Activated naive CD4-positive, alpha-beta T cell treated with anti-CD3 and anti-CD28 coated beads, Interleukin-2, amount 50 U/mL, for 24 hours (primary cell): ENCODE data around the gene ZNF423.

Experiments
- H3K27ac Mint-ChIP-seq: one replicate; pipeline ENCODE4 v1.8.0; 2021; ENCODE audit warnings: mild to moderate bottlenecking, mixed read lengths
- H3K27me3 Mint-ChIP-seq: one replicate; pipeline ENCODE4 v1.8.0; 2021; ENCODE audit warnings: mixed read lengths
- H3K36me3 Mint-ChIP-seq: one replicate; pipeline ENCODE4 v1.8.0; 2021; ENCODE audit warnings: mixed read lengths
- H3K4me1 Mint-ChIP-seq: one replicate; pipeline ENCODE4 v1.8.0; 2021; ENCODE audit warnings: mixed read lengths
- H3K4me3 Mint-ChIP-seq: one replicate; pipeline ENCODE4 v1.8.0; 2021; ENCODE audit warnings: mild to moderate bottlenecking, mixed read lengths
- H3K9me3 Mint-ChIP-seq: one replicate; pipeline ENCODE4 v1.8.0; 2021; ENCODE audit warnings: mixed read lengths

The ZNF423 gene

DNA sequence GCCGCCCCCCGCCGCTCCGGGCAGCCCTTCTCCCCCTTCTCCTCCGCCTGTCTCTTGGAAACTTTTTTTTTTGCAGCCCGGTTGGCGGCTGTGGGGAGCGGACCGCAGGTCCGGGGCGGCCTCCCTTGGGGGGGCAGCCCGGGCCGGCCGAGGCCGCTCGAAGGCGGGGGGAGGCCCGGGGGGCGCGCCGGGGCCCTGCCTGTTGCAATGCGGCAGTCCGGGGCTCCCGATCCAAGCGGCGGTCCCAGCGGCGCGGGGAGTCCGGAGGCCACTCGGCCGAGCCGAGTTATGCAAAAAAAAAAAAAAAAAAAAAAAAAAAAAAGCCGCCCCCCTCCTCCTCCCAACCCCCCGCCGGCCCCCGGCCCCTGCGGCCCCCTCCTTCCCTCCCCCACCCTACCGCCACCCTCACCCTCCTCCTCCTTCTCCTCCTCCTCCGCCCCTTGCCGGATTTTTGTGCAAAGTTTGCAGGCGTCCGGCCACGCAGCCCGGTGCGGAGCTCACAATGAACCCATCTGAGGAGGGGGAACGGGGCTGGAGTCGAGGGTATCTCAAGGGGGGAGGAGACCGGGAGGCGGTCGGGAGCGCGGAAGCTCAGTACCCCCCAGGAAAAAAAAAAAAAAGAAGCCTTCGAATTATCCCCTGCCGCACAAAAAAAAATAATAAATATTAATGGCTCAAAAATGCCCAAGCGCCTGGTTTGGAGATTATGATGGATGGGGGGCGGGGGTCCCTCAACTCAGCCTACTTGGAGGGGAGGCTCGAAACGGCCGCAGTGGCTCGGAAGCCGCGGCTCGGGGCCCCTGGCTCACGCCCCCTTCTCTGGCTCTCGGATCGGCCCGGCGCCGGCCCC is at the start of gene ZNF423:
ZNF423 (minus strand) TSS at position 291 of the 850 bp plus-strand sequence. CDS start 338 bp downstream, outside the sequence.
- H3K36me3 Mint-ChIP-seq: no peaks in the 10 kb centered on the region
- H3K27me3 Mint-ChIP-seq: peaks cover 33% of the 10 kb centered on the region
- H3K27ac Mint-ChIP-seq: no peak within 1 kb of the TSS
- H3K9me3 Mint-ChIP-seq: no peaks in the 10 kb centered on the region
- peaks cover 12% of the 10 kb centered on the region for H3K4me1 Mint-ChIP-seq
- peak within 1 kb of the TSS; percentile 70 for H3K4me3 Mint-ChIP-seq

DNA sequence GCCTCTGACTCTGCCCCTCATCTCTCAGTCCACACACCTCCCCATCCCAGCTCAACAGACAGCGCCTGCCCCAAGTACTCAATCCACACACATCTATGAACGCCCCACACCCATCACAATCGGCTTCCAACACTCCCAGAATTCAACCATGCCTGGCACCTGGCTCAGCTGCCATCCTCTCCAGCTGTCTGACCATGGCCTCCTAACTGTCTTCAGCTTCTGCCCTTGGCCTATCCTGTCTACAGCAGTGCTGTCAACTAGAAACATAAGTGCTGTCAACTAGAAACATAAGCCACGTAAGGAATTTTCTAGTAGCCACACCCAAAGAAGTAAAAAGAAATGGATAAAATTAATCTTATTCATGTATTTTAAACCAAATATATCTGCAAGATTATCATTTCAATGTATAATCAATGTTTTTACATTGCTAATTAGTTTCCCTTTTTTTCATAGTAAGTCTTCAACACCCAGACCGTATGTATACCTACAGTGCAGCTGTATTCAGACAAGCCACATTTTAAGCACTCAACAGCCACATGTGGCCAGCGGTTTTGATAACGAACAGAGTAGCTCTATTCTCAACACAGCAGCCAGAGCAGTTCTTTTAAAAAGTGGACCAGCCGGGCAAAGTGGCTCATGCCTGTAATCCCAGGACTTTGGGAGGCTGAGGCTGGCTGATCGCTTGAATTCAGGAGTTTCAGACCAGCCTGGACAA is 48.6 kb upstream of the ZNF423 start:
- H3K4me1 Mint-ChIP-seq: no peaks in the 10 kb centered on the region
- H3K9me3 Mint-ChIP-seq: no peaks in the 10 kb centered on the region
- H3K4me3 Mint-ChIP-seq: no peak overlapping the region
- no peaks in the 10 kb centered on the region for H3K36me3 Mint-ChIP-seq
- H3K27me3 Mint-ChIP-seq: no peaks in the 10 kb centered on the region
- H3K27ac Mint-ChIP-seq: no peak overlapping the region

DNA sequence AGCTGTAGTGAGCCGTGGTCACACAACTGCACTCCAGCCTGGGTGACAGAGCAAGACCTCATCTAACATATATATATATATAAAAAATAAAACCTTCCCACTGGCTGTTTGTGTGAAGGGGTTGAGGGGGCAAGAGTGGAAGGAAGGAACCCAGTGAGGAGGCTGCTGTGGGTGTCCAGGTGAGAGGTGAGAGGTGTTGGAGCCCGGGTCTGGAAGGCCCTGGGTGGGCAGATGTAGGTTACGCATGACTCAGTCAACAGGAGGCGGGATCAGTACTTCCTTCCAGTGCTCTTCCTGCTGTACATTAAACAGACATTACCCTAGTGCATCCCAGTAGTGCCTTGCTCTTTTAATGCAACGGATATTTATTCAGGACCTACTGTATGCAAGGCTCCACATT is 47.0 kb upstream of the ZNF423 start:
- Mint-ChIP-seq H3K27ac (no peak overlapping the region), H3K4me3 (no peak overlapping the region), H3K4me1 (no peaks in the 10 kb centered on the region), H3K27me3 (no peaks in the 10 kb centered on the region), H3K36me3 (no peaks in the 10 kb centered on the region), H3K9me3 (no peaks in the 10 kb centered on the region)

DNA sequence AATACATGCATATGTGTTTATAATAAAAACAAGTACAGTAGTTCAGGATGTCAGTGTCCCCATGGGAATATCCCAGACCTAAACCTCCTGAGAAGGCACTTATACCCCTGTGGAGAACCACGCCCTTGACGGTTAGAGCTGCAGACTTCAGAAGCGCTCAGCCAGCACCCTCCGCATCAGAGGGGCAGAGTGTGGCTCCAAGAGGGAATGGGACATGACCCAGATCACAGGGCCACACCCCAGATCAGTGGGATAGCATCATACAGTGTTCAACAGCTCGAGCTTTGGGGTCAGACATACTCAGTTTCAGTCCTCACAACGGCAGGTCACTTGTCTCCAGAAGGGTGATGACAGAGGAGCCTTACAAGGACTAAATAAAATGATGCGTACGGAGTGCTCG is 45.8 kb upstream of the ZNF423 start:
- H3K27me3 Mint-ChIP-seq: peaks cover 4% of the 10 kb centered on the region
- no peaks in the 10 kb centered on the region for H3K9me3 Mint-ChIP-seq
- no peaks in the 10 kb centered on the region for H3K4me1 Mint-ChIP-seq
- no peak overlapping the region for H3K4me3 Mint-ChIP-seq
- no peaks in the 10 kb centered on the region for H3K36me3 Mint-ChIP-seq
- H3K27ac Mint-ChIP-seq: no peak overlapping the region

DNA sequence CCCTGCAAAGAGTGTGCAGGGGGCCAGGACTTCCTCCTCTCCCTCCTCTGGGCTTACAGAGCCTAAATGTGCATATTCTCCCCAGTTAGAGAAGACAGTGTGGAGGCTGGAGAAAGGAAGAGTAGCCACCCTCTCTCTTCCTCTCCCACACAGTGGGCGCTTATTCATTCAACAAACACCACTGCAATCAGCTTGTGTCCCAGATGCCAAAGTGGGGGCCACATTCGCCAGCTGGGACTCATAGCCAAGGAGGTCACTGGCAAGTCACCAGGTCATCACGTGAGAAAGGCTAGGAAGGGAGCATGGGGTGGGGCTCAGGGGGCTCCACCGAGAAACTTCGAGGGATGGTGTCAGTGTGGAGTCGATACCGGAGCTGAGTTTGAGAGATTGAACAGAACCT is 45.0 kb upstream of the ZNF423 start:
- Mint-ChIP-seq H3K36me3 (no peaks in the 10 kb centered on the region), H3K27me3 (peaks cover 4% of the 10 kb centered on the region), H3K4me3 (no peak overlapping the region), H3K27ac (no peak overlapping the region), H3K9me3 (no peaks in the 10 kb centered on the region), H3K4me1 (no peaks in the 10 kb centered on the region)

DNA sequence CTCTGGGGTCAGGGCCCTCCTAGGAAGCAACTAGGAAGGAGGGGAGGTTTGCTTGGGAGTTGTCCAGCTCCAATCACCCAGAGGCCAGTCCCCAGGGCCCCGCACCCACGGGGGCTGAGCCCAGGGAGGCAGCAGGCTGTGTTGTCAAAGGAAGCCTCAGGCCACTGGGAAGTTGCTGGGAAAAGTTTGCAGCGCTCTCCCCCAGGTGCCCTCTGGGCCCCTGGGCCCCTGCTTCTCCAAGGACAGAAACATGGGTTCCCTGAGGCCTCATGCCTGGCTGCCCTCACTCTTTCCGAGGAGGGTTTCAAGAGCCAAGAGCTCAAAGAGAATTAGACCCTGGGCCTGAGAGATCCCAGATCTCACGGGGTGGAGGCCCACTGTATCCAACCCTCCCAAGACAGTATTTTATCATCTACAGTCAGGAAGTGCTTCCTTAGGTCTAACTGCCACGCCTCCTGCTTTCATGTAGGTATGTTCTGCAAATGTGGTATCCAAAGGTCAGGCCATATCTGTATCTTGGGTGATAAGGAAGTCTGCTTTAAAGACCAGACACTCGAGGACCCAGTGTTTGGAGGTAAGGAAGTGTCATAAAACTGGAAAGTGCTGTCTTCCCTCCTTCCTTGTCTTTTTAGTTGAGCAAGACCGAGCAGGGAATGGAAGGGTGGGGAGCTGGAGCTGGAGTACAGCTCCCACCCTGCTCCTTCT is 44.2 kb upstream of the ZNF423 start:
- H3K27me3 Mint-ChIP-seq: peaks cover 5% of the 10 kb centered on the region
- no peaks in the 10 kb centered on the region for H3K4me1 Mint-ChIP-seq
- no peaks in the 10 kb centered on the region for H3K36me3 Mint-ChIP-seq
- no peak overlapping the region for H3K27ac Mint-ChIP-seq
- H3K4me3 Mint-ChIP-seq: no peak overlapping the region
- H3K9me3 Mint-ChIP-seq: no peaks in the 10 kb centered on the region

DNA sequence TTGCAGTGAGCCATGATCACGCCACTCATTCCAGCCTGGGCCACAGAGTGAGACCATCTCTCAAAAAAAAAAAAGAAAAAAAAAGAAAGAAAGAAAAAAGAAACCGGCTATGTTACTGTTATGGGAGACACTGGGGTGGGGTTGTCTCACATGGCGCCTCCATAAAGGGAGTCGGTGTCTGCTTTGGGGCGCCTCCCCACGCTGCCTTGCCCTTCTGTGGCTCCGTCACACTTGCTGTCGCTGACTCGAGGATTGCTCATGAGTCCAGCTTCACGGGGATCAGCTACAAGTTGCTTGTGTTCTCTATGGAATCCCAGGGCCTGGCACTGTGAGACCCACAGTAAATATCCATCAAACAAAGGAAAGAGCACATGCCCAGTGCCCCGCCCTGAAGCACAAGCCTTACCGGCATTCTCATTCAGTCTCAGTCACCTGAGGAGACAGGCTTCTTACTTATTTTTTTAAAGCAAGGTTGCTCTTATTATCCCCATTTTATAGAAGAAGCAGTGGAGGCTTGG is 40.6 kb upstream of the ZNF423 start:
- H3K27ac Mint-ChIP-seq: no peak overlapping the region
- no peaks in the 10 kb centered on the region for H3K9me3 Mint-ChIP-seq

DNA sequence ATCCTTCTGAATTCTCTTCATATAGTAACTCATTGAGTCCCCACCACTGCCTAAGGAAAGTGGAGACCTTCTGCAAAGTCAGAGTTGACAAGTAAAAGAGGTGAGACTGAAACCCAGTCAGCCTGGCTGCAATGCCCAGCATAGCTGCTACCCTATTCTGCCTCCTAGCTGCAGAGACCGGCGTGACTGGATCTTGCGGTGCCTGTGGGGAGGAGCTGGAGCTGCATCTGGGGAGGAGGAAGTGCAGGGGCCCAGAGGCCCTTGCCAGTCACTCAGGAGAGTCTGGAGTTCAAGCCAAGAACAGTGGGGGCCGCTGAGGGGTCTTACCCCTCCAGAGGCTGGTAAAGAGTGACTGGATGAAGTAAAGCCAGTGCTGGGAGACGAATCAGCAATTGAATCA is 35.0 kb upstream of the ZNF423 start:
- Mint-ChIP-seq H3K9me3 (no peaks in the 10 kb centered on the region), H3K36me3 (no peaks in the 10 kb centered on the region), H3K4me3 (no peak overlapping the region), H3K27me3 (peaks cover 13% of the 10 kb centered on the region), H3K4me1 (no peaks in the 10 kb centered on the region), H3K27ac (no peak overlapping the region)

More for the DNA sequence above, 40.6 kb upstream of the ZNF423 start:
- Mint-ChIP-seq H3K36me3 (no peaks in the 10 kb centered on the region), H3K4me3 (no peak overlapping the region), H3K4me1 (no peaks in the 10 kb centered on the region), H3K27me3 (peaks cover 9% of the 10 kb centered on the region)

DNA sequence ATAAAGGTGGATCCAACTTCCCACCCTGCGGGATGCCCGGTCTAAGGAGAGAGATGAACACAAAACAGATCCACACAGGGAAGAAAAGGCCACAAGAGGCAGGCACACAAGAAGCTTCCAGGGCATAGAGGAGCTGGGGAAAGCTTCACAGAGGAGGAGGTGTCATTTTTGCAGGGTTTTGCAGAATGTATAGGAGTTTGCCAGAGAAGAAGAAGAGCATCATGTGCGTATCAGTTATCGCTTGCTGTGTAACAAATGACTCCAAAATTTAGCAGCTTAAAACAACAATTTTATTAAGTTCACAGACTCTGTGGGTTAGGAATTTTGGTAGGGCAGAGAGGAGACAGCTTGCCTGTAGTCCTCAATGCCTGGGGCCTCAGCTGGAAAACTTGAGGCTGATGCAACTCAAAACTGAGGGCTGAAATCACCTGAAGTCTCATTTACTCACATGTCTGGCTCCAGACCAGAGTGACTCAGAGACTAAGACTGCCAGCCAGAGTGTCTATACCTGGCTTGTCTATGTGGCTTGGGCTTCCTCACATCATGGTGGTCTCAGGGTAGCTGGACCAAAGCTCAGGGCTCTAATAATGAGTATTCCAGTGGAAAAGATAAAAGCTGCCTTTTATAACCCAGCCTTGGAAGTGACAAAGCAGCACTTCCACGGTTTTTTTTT is 33.9 kb upstream of the ZNF423 start:
- Mint-ChIP-seq H3K9me3 (no peaks in the 10 kb centered on the region), H3K36me3 (no peaks in the 10 kb centered on the region), H3K27ac (no peak overlapping the region), H3K4me1 (no peaks in the 10 kb centered on the region), H3K27me3 (peaks cover 12% of the 10 kb centered on the region), H3K4me3 (no peak overlapping the region)

DNA sequence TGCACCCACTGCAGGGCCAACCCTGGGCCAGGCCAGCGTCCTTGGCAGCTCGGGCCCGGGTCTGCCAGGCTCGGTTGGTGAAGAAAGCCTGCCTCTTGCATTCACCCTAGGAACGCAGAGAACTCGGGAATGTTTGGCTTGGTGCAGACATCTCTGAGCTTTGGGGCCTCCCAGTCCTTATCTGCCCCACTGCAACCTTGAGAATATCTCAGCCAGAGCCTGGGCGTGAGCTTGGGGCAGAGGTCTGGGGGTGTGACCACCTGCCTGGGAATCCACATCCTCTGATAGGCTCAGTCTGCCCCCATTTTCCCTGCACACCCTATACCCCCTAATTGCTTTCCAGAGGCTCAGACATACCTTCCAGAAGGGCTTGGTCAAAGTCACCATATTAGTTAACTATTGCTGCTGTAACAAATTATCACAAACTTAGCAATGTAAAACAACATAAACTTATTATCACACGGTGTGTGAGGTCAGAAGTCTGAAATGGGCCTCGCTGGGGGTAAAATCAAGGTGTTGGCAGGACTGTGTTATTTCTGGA is 30.7 kb upstream of the ZNF423 start:
- Mint-ChIP-seq H3K36me3 (no peaks in the 10 kb centered on the region), H3K4me1 (no peaks in the 10 kb centered on the region), H3K4me3 (no peak overlapping the region), H3K9me3 (no peaks in the 10 kb centered on the region), H3K27me3 (peaks cover 9% of the 10 kb centered on the region), H3K27ac (no peak overlapping the region)

DNA sequence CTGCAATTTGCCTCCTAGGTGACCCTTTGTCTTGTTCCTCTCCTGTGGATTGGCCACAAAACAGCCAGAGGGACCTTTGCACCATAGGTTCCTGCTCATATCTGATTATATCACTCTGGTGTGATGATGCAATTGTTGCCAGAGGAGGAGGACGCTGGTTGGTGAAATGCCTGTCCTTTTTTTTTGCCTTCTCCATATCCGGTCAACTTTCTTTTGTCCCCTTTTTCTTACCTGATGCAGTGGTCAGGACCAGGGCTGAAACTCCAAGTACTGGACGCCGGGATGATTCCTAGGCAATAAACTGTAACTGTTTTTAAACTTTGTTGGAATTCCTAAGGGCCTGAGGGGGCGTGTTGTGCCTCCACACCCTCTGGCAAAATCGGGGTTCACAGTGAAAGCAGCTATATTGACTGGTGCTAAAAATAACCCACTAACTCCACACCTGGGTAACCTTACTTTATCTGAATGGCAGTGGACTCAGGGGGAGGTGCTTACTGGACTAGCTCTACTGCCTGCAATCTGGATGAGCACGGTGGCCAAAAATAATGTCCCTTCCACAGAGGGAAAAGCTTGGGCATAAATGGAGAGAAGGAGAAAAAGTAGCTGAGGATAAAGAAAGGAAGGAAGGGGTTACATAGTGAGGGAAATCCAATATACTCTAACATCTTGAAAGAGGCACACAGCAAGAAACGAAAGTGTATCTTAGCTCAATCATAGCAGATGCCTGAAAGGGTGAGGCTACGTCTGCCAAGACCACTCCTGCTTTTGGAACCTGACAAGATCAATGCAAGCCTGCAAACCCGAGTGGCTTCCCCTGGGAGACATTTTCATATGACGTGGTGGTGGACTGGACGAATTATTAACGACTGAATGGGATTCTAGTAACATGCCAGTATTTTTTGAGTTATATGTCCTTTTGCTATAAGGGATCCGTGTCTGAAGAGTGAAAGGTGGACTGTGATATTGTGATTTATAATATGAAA is 28.4 kb upstream of the ZNF423 start:
- Mint-ChIP-seq H3K27ac (no peak overlapping the region), H3K4me3 (no peak overlapping the region), H3K27me3 (peaks cover 16% of the 10 kb centered on the region), H3K4me1 (no peaks in the 10 kb centered on the region), H3K9me3 (no peaks in the 10 kb centered on the region), H3K36me3 (no peaks in the 10 kb centered on the region)

DNA sequence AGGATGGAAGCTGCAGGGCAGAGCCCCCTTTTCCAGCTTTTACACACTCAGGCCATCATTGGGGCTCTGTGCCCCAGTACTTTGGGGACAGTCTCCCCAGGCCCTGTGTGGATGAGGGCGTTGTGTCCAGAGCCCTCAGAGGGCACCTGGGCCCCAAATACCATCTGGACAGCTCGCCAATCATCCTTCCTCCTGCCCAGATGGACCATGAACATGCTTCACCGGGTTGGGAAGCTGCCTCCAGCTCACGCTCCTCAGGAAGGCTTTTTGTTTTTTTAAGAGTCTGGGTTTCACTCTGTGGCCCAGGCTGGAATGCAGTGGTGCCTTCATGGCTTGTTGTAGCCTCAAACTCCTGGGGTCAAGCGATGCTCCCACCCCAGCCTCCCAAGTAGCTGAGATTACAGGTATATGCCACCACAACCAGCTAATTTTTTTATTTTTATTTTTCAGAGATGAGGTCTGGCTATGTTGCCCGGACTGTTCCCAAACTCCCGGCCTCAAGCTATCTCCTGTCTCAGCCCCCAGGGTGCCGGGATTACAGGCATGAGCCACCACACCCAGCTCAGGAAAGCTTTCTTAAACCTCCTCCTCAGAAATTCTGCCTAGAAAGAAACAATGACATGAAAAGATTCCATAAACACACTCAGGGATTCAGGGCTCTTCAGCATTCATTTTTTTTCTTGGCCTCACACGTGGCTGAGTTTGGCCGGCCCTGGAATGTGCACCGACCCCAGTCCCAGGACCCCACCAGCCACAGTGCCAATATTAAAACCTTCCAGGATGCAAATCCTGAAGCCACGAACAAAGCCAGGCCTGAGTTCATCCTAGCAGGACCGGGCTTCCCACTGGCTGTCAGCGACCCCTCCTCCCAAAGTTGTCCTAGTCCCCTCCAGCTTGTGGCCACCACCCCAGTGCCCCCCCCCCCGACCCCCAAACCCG is 27.4 kb upstream of the ZNF423 start:
- no peak overlapping the region for H3K4me3 Mint-ChIP-seq
- no peak overlapping the region for H3K27ac Mint-ChIP-seq
- H3K27me3 Mint-ChIP-seq: peaks cover 21% of the 10 kb centered on the region
- no peaks in the 10 kb centered on the region for H3K4me1 Mint-ChIP-seq
- no peaks in the 10 kb centered on the region for H3K36me3 Mint-ChIP-seq
- H3K9me3 Mint-ChIP-seq: no peaks in the 10 kb centered on the region

DNA sequence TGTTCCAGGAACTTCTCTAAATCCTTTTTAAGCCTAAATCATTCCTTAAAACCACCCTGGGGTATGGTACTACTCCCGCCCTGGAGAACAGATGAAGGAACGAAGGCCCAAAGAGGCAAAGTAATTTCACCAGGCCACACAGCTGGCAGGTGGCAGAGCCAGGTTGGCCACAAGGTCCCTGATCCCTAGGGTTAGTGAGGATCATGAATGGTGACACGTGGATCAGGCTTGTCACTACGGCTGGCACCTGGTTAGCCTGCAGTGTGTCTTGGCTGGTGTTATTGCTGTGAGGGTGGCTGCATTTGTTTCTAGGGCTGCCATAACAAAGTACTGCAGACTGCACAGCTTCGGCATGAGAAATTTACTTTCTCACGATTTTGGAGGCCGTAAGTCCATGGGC is 26.0 kb upstream of the ZNF423 start:
- Mint-ChIP-seq H3K4me3 (no peak overlapping the region), H3K27ac (no peak overlapping the region), H3K4me1 (no peaks in the 10 kb centered on the region), H3K9me3 (no peaks in the 10 kb centered on the region), H3K36me3 (no peaks in the 10 kb centered on the region), H3K27me3 (peaks cover 21% of the 10 kb centered on the region)
